Fibroblast of lung (primary cell): ENCODE data around the gene TNIP1. TPM values are rescaled to one million over a fixed set of nuclear protein-coding genes. Genes with fewer than 3 reads are reported as not detected.

Experiments used
- DNase-seq, 2 donors: peaks; one replicate each; pipeline versions ENCODE4 v3.0.0 to v3.0.0-alpha.2; 2010; ENCODE audit warnings: low read depth in 2 of 2
- H2AFZ ChIP-seq: 2 replicates; pipeline ENCODE4 v1.5.1; 2012; ENCODE audit warnings: low read length, control low read depth, inconsistent platforms
- H3K27ac ChIP-seq: 2 replicates; pipeline ENCODE4 v1.5.1; 2011; ENCODE audit warnings: low read length, control low read depth; ENCODE audit not compliant: insufficient read depth
- H3K27me3 ChIP-seq: 2 replicates; pipeline ENCODE4 v1.5.1; 2011; ENCODE audit warnings: mild to moderate bottlenecking, low read length; ENCODE audit not compliant: control insufficient read depth, insufficient read depth
- H3K36me3 ChIP-seq: 2 replicates; pipeline ENCODE4 v1.5.1; 2011; ENCODE audit warnings: low read length; ENCODE audit not compliant: control insufficient read depth, insufficient read depth
- H3K4me1 ChIP-seq: 2 replicates; pipeline ENCODE4 v1.5.1; 2011; ENCODE audit warnings: low read length; ENCODE audit not compliant: control insufficient read depth, insufficient read depth; ENCODE audit errors: extremely low read depth
- H3K4me2 ChIP-seq: 2 replicates; pipeline ENCODE4 v1.5.1; 2011; ENCODE audit warnings: low read length, control low read depth; ENCODE audit not compliant: insufficient read depth; ENCODE audit errors: extremely low read depth
- H3K4me3 ChIP-seq, 4 experiments: fragments of 200-600 bp in 1 of 4; sonication (generic) in 1 of 4; replicated peaks in 1 of 4; 2 replicates each; pipeline ENCODE4 v1.5.1; 2011 to 2016; ENCODE audit warnings: low read length in 4 of 4, low read depth in 3 of 4, mild to moderate bottlenecking in 3 of 4, control low read depth in 2 of 4, inconsistent platforms in 1 of 4, mixed read lengths in 1 of 4; ENCODE audit not compliant: insufficient read depth in 1 of 4; ENCODE audit errors: control extremely low read depth in 1 of 4
- H3K79me2 ChIP-seq: 2 replicates; pipeline ENCODE4 v1.5.1; 2012; ENCODE audit warnings: mild to moderate bottlenecking, low read length, inconsistent platforms; ENCODE audit not compliant: control insufficient read depth, insufficient read depth
- H3K9ac ChIP-seq: 2 replicates; pipeline ENCODE4 v1.5.1; 2011; ENCODE audit warnings: mild to moderate bottlenecking, low read length, control low read depth; ENCODE audit not compliant: insufficient read depth
- H3K9me3 ChIP-seq: 2 replicates; pipeline ENCODE4 v1.5.1; 2012; ENCODE audit warnings: low read depth, low read length; ENCODE audit not compliant: control insufficient read depth, insufficient read depth
- H4K20me1 ChIP-seq: 2 replicates; pipeline ENCODE4 v1.5.1; 2011; ENCODE audit warnings: low read length; ENCODE audit not compliant: control insufficient read depth, insufficient read depth; ENCODE audit errors: extremely low read depth
- EZH2 ChIP-seq: IDR thresholded peaks from 2 replicates; pipeline ENCODE4 v1.5.1; 2012; ENCODE audit warnings: low read length, control low read depth, mild to moderate bottlenecking; ENCODE audit errors: missing control alignments
- polyA plus RNA-seq, 2 donors: library from polyadenylated mRNA; depleted of rRNA in 1 of 2; stranded (reverse) in 1 of 2; unstranded in 1 of 2; fragments of >200 nt; gene quantifications; 2 replicates each; pipeline ENCODE4 v1.2.1, GENCODE V29; 2011 to 2012; ENCODE audit warnings: missing spikeins in 1 of 2
- total RNA-seq: library from RNA; depleted of rRNA; stranded (reverse); fragments of >200 nt; gene quantifications from 2 replicates; pipeline ENCODE4 v1.2.1, GENCODE V29; 2014
- TF ChIP-seq, protein P1 (sequence below), 2 donors: IDR thresholded peaks in 1 of 2; conservative IDR thresholded peaks in 1 of 2; 1 replicate in 1 of 2; 2 replicates in 1 of 2; pipeline ENCODE4 v1.5.1; 2011 to 2012; ENCODE audit warnings: low read length in 2 of 2, control low read depth in 1 of 2, inconsistent platforms in 1 of 2, low read depth in 1 of 2, mild to moderate bottlenecking in 1 of 2

The TNIP1 gene
- total and polyA plus RNA-seq, 2 donors (not counting 1 experiment from before 2014, with no cell fraction given) = 47.2 to 59.1 TPM

DNA sequence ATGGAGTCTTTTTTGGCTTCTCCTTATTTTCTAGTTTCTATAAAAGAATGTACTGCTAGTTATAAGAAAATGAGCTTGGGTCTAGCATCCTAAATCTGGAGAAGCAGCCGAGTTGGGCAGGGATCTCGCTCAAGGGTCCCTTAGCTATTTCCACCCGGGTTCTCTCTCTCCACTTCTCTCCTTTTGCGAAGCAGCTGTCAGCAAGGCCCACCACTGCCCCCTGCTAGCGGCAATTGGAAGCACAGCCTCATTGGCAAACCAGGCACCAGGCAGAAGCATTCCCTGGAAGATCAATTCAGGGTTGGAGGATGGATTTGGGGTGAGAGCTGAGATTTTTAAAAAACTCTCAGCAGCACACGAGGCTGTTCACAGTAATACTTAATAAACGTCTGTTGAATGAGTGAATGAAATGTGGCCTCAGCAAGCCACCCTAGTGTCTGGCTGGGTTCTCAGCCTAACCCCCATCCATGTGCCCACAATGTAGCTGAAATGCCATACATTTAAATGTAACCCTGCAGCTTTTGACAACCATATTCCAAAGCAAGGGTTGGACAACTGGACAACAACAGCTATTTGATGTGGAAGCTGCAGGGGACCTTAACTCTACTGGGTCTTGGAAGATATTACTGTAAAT is 34.6 kb upstream of the TNIP1 start:
- no peak for TF ChIP-seq EZH2
- TF ChIP-seq, protein P1, sequence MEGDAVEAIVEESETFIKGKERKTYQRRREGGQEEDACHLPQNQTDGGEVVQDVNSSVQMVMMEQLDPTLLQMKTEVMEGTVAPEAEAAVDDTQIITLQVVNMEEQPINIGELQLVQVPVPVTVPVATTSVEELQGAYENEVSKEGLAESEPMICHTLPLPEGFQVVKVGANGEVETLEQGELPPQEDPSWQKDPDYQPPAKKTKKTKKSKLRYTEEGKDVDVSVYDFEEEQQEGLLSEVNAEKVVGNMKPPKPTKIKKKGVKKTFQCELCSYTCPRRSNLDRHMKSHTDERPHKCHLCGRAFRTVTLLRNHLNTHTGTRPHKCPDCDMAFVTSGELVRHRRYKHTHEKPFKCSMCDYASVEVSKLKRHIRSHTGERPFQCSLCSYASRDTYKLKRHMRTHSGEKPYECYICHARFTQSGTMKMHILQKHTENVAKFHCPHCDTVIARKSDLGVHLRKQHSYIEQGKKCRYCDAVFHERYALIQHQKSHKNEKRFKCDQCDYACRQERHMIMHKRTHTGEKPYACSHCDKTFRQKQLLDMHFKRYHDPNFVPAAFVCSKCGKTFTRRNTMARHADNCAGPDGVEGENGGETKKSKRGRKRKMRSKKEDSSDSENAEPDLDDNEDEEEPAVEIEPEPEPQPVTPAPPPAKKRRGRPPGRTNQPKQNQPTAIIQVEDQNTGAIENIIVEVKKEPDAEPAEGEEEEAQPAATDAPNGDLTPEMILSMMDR (conservative IDR thresholded peaks at IDR 0.05 in 1 of 2, IDR thresholded peaks at IDR 0.05 in 1 of 2; ENCODE audit: low read depth in 1 of 2, low read length in 2 of 2) = peak; percentile 99
- Histone ChIP-seq H3K4me2 (no peak overlapping the region), H3K79me2 (no peaks in the 10 kb centered on the region), H3K4me3 (no peak overlapping the region), H3K9me3 (no peaks in the 10 kb centered on the region), H3K27ac (no peak overlapping the region), H3K27me3 (no peaks in the 10 kb centered on the region), H4K20me1 (no peaks in the 10 kb centered on the region), H3K4me1 (peaks cover 2% of the 10 kb centered on the region), H3K36me3 (peaks cover 22% of the 10 kb centered on the region), H3K9ac (no peak overlapping the region), H2AFZ (no peak overlapping the region)
- peak in 1 of 2 donors; percentile 66 for DNase-seq

DNA sequence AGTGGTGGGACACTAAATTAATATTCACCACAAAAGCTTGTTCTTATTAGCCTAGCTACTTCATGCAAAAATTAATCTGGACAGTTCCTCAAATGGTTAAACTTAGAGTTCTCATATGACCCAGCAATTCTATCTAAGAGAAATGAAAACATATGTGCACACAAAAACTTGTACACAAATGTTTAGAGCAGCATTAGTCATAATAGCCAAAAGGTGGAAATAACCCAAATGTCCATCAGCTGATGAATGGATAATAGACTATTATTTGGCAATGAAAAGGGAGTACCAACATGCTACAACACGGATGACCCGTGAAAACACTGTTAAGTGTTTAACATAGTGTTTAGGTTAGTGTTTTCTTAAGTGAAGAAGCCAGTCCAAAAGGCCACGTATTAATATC is 32.8 kb upstream of the TNIP1 start:
- Histone ChIP-seq H3K79me2 (no peaks in the 10 kb centered on the region), H2AFZ (no peak overlapping the region), H3K27me3 (no peaks in the 10 kb centered on the region), H3K4me1 (peaks cover 1% of the 10 kb centered on the region), H3K36me3 (peaks cover 32% of the 10 kb centered on the region), H3K9me3 (no peaks in the 10 kb centered on the region), H3K27ac (no peak overlapping the region), H4K20me1 (no peaks in the 10 kb centered on the region), H3K4me2 (no peak overlapping the region), H3K9ac (no peak overlapping the region), H3K4me3 (no peak overlapping the region)
- DNase-seq = no peak
- TF ChIP-seq, protein P1 (conservative IDR thresholded peaks at IDR 0.05 in 1 of 2, IDR thresholded peaks at IDR 0.05 in 1 of 2; ENCODE audit: low read depth in 1 of 2, low read length in 2 of 2) = no peak
- no peak for TF ChIP-seq EZH2

DNA sequence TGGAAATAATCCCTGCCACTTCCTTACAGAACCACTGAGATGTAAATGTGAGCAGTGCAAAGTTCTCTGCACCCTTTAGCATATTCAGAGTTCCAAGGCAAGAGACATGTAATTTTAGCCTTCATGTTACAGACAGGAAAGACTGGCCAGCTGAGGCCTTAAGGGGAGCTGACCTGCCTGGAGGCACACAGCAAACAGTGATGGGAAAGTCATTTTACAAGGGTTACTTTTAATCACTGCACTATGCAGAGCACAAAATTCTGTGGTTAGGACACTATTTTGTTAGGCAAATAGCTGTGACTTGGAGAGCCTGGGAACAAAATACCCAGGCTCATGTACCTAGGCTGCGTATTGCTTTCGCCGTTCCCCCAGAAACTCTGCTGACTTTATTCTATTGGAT is 30.2 kb upstream of the TNIP1 start:
- TF ChIP-seq, protein P1 (conservative IDR thresholded peaks at IDR 0.05 in 1 of 2, IDR thresholded peaks at IDR 0.05 in 1 of 2; ENCODE audit: low read depth in 1 of 2, low read length in 2 of 2) = no peak
- no peak for TF ChIP-seq EZH2
- no peaks in the 10 kb centered on the region for H3K27me3 ChIP-seq
- H3K79me2 ChIP-seq = no peaks in the 10 kb centered on the region
- no peak overlapping the region for H3K27ac ChIP-seq
- no peak overlapping the region for H2AFZ ChIP-seq
- no peaks in the 10 kb centered on the region for H3K9me3 ChIP-seq
- H3K4me2 ChIP-seq = no peak overlapping the region
- peaks cover 8% of the 10 kb centered on the region for H3K4me1 ChIP-seq
- no peak overlapping the region for H3K4me3 ChIP-seq
- peaks cover 35% of the 10 kb centered on the region for H3K36me3 ChIP-seq
- no peaks in the 10 kb centered on the region for H4K20me1 ChIP-seq
- no peak overlapping the region for H3K9ac ChIP-seq
- no peak for DNase-seq
